Activated naive CD8-positive, alpha-beta T cell treated with anti-CD3 and anti-CD28 coated beads, Interleukin-2, amount 10 ng/mL, durations not matched to agents 7 days and 5 days (primary cell): ENCODE data around the gene MAP4K3. TPM values are rescaled to one million over a fixed set of nuclear protein-coding genes. Genes with fewer than 3 reads are reported as not detected.
A peak's percentile ranks its signal among the peaks of the same experiment; 100 is the strongest.

Experiments
- ATAC-seq: fragments of 150-1000 bp; cut with Tn5 transposase; one replicate; pipeline ENCODE4 v1.10.0; 2021; ENCODE audit warnings: low read depth, moderate library complexity
- POLR2A ChIA-PET: fragments of 350-600 bp; sonication (Branson Sonifier 250); formaldehyde crosslinking; loops from one replicate; lab custom pipeline; 2021; ENCODE audit warnings: antibody characterized with exemption; lab: Charles Lee
- DNase-seq: peaks from one replicate; pipeline ENCODE4 v3.0.0; 2021
- H3K27ac Mint-ChIP-seq: one replicate; pipeline ENCODE4 v1.8.0; 2022; ENCODE audit warnings: mild to moderate bottlenecking, mixed read lengths
- H3K27me3 Mint-ChIP-seq: one replicate; pipeline ENCODE4 v1.8.0; 2022; ENCODE audit warnings: mild to moderate bottlenecking, moderate library complexity, mixed read lengths
- H3K36me3 Mint-ChIP-seq: one replicate; pipeline ENCODE4 v1.8.0; 2021; ENCODE audit warnings: mild to moderate bottlenecking, mixed read lengths
- H3K4me1 Mint-ChIP-seq: one replicate; pipeline ENCODE4 v1.8.0; 2021; ENCODE audit warnings: mixed read lengths
- H3K4me3 Mint-ChIP-seq: one replicate; pipeline ENCODE4 v1.8.0; 2022; ENCODE audit warnings: mild to moderate bottlenecking, moderate library complexity, mixed read lengths
- H3K9me3 Mint-ChIP-seq: one replicate; pipeline ENCODE4 v1.8.0; 2021; ENCODE audit warnings: mixed read lengths
- total RNA-seq, 2 experiments: library from RNA; stranded (reverse); gene quantifications; one replicate each; pipeline ENCODE4 v1.2.3, GENCODE V29; 2021

Gene MAP4K3
- 10 to 100 TPM; 12.1 to 13.7 TPM for total RNA-seq

- peak; percentile 69 for ATAC-seq
- Mint-ChIP-seq H3K36me3 (peaks cover 2% of the 10 kb centered on the region), H3K27ac (peak within 1 kb of the TSS; percentile 82), H3K4me1 (peaks cover 28% of the 10 kb centered on the region), H3K27me3 (no peaks in the 10 kb centered on the region), H3K9me3 (peaks cover 2% of the 10 kb centered on the region), H3K4me3 (peak within 1 kb of the TSS; percentile 89)
- peak; percentile 82 for DNase-seq
- POLR2A ChIA-PET = interaction anchor here (1.1 to 1.3 kb wide), 2 partner anchors 55 to 60 kb away, joined by 3 to 4 read pairs; no protein-coding TSS in a partner anchor
Observed at GRCh38 chr2:39436592-39437521, at the start of gene MAP4K3. Gene MAP4K3 (minus strand): TSS chr2:39437285. CDS start chr2:39436987, 298 bp downstream.

- DNase-seq (no peak), ATAC-seq (no peak)
- no peak overlapping the region for H3K4me3 Mint-ChIP-seq
- no peak overlapping the region for H3K27ac Mint-ChIP-seq
- no peaks in the 10 kb centered on the region for H3K9me3 Mint-ChIP-seq
- POLR2A ChIA-PET = no interaction called here
- H3K27me3 Mint-ChIP-seq = peaks cover 10% of the 10 kb centered on the region
- no peaks in the 10 kb centered on the region for H3K4me1 Mint-ChIP-seq
- peaks cover 2% of the 10 kb centered on the region for H3K36me3 Mint-ChIP-seq
Observed at GRCh38 chr2:39486071-39486470, 49.0 kb upstream of the MAP4K3 start.

GRCh38 chr2:39484620-39485495 is 47.8 kb upstream of the MAP4K3 start:
- POLR2A ChIA-PET = no interaction called here
- no peak for DNase-seq
- no peak for ATAC-seq
- no peaks in the 10 kb centered on the region for H3K9me3 Mint-ChIP-seq
- H3K36me3 Mint-ChIP-seq = no peaks in the 10 kb centered on the region
- no peaks in the 10 kb centered on the region for H3K4me1 Mint-ChIP-seq
- H3K4me3 Mint-ChIP-seq = no peak overlapping the region
- peaks cover 10% of the 10 kb centered on the region for H3K27me3 Mint-ChIP-seq
- H3K27ac Mint-ChIP-seq = no peak overlapping the region

GRCh38 chr2:39484206-39484605 is 47.1 kb upstream of the MAP4K3 start:
- Mint-ChIP-seq H3K4me3 (no peak overlapping the region), H3K4me1 (no peaks in the 10 kb centered on the region), H3K36me3 (no peaks in the 10 kb centered on the region), H3K27ac (no peak overlapping the region), H3K9me3 (no peaks in the 10 kb centered on the region), H3K27me3 (peaks cover 10% of the 10 kb centered on the region)
- POLR2A ChIA-PET = no interaction called here
- ATAC-seq (no peak), DNase-seq (no peak)

GRCh38 chr2:39483534-39483933 is 46.4 kb upstream of the MAP4K3 start:
- ATAC-seq = no peak
- Mint-ChIP-seq H3K36me3 (peaks cover 3% of the 10 kb centered on the region), H3K27ac (no peak overlapping the region), H3K9me3 (peaks cover 4% of the 10 kb centered on the region), H3K27me3 (peaks cover 10% of the 10 kb centered on the region), H3K4me1 (no peaks in the 10 kb centered on the region), H3K4me3 (no peak overlapping the region)
- DNase-seq = no peak
- POLR2A ChIA-PET = no interaction called here

- POLR2A ChIA-PET = no interaction called here
- no peak for ATAC-seq
- H3K36me3 Mint-ChIP-seq = peaks cover 19% of the 10 kb centered on the region
- no peak overlapping the region for H3K27ac Mint-ChIP-seq
- peaks cover 4% of the 10 kb centered on the region for H3K27me3 Mint-ChIP-seq
- peaks cover 19% of the 10 kb centered on the region for H3K9me3 Mint-ChIP-seq
- no peak for DNase-seq
- no peak overlapping the region for H3K4me3 Mint-ChIP-seq
- no peaks in the 10 kb centered on the region for H3K4me1 Mint-ChIP-seq
Observed at GRCh38 chr2:39481611-39482010, 44.5 kb upstream of the MAP4K3 start.

- ATAC-seq = no peak
- Mint-ChIP-seq H3K9me3 (peaks cover 22% of the 10 kb centered on the region), H3K27ac (no peak overlapping the region), H3K36me3 (peaks cover 24% of the 10 kb centered on the region), H3K4me3 (no peak overlapping the region), H3K4me1 (no peaks in the 10 kb centered on the region), H3K27me3 (no peaks in the 10 kb centered on the region)
- POLR2A ChIA-PET = no interaction called here
- no peak for DNase-seq
Observed at GRCh38 chr2:39479696-39480095, 42.6 kb upstream of the MAP4K3 start.

GRCh38 chr2:39479053-39479670 is 42.1 kb upstream of the MAP4K3 start:
- DNase-seq = no peak
- Mint-ChIP-seq H3K9me3 (peaks cover 22% of the 10 kb centered on the region), H3K36me3 (peaks cover 24% of the 10 kb centered on the region), H3K27ac (no peak overlapping the region), H3K27me3 (no peaks in the 10 kb centered on the region), H3K4me1 (no peaks in the 10 kb centered on the region), H3K4me3 (no peak overlapping the region)
- POLR2A ChIA-PET = no interaction called here
- ATAC-seq = no peak

GRCh38 chr2:39476524-39476923 is 39.4 kb upstream of the MAP4K3 start:
- no peaks in the 10 kb centered on the region for H3K4me1 Mint-ChIP-seq
- DNase-seq (no peak), ATAC-seq (no peak)
- no peaks in the 10 kb centered on the region for H3K27me3 Mint-ChIP-seq
- H3K36me3 Mint-ChIP-seq = peaks cover 24% of the 10 kb centered on the region
- peaks cover 22% of the 10 kb centered on the region for H3K9me3 Mint-ChIP-seq
- POLR2A ChIA-PET = no interaction called here
- no peak overlapping the region for H3K4me3 Mint-ChIP-seq
- no peak overlapping the region for H3K27ac Mint-ChIP-seq

GRCh38 chr2:39475006-39475405 is 37.9 kb upstream of the MAP4K3 start:
- H3K4me3 Mint-ChIP-seq = no peak overlapping the region
- H3K4me1 Mint-ChIP-seq = no peaks in the 10 kb centered on the region
- ATAC-seq (no peak), DNase-seq (no peak)
- POLR2A ChIA-PET = no interaction called here
- no peaks in the 10 kb centered on the region for H3K27me3 Mint-ChIP-seq
- peaks cover 24% of the 10 kb centered on the region for H3K36me3 Mint-ChIP-seq
- peak overlapping the region; percentile 3 for H3K27ac Mint-ChIP-seq
- H3K9me3 Mint-ChIP-seq = peaks cover 22% of the 10 kb centered on the region

- Mint-ChIP-seq H3K36me3 (peaks cover 1% of the 10 kb centered on the region), H3K27me3 (no peaks in the 10 kb centered on the region), H3K9me3 (no peaks in the 10 kb centered on the region), H3K27ac (no peak overlapping the region), H3K4me3 (no peak overlapping the region), H3K4me1 (peaks cover 4% of the 10 kb centered on the region)
- no peak for DNase-seq
- POLR2A ChIA-PET = no interaction called here
- no peak for ATAC-seq
Observed at GRCh38 chr2:39470580-39470979, 33.5 kb upstream of the MAP4K3 start.

- no peak for ATAC-seq
- Mint-ChIP-seq H3K4me3 (no peak overlapping the region), H3K27me3 (no peaks in the 10 kb centered on the region), H3K4me1 (peaks cover 4% of the 10 kb centered on the region), H3K27ac (no peak overlapping the region), H3K36me3 (no peaks in the 10 kb centered on the region), H3K9me3 (no peaks in the 10 kb centered on the region)
- POLR2A ChIA-PET = no interaction called here
- no peak for DNase-seq
Observed at GRCh38 chr2:39469807-39470206, 32.7 kb upstream of the MAP4K3 start.
